HG03159 (cell line): ENCODE results near the gene SLC35D3.
A peak's percentile ranks its signal among the peaks of the same experiment; 100 is the strongest.
"Not testable (repeated sequence)": the region's sequence is repeated elsewhere in the genome, so short reads cannot be mapped to it uniquely, and the experiment has no call there.

Experiments
- ATAC-seq: cut with Tn5 transposase; IDR thresholded peaks from one replicate; pipeline ENCODE4 v1.9.1; 2021; ENCODE audit warnings: mild to moderate bottlenecking, moderate library complexity; ENCODE audit not compliant: unreplicated experiment

The SLC35D3 gene

GRCh38 chr6:136963259-136963658 lies 41.2 kb downstream of the SLC35D3 start:
- no peak for ATAC-seq

GRCh38 chr6:136964398-136964797 lies 42.3 kb downstream of the SLC35D3 start:
- no peak for ATAC-seq

- peak; percentile 95 for ATAC-seq
Measured at GRCh38 chr6:136967876-136968752, 46.0 kb downstream of the SLC35D3 start.

GRCh38 chr6:136968837-136969236 lies 46.7 kb downstream of the SLC35D3 start:
- no peak for ATAC-seq

GRCh38 chr6:136969433-136969832 lies 47.3 kb downstream of the SLC35D3 start:
- ATAC-seq: no peak

- ATAC-seq: no peak
Measured at GRCh38 chr6:136969930-136970329, 47.8 kb downstream of the SLC35D3 start.

GRCh38 chr6:136971609-136972008 lies 49.5 kb downstream of the SLC35D3 start:
- ATAC-seq: no peak

- ATAC-seq: not testable (repeated sequence)
Measured at GRCh38 chr6:136973781-136974180, 51.7 kb downstream of the SLC35D3 start.
